GM21367 (cell line): ENCODE data around the gene GZMM.
"Not testable (repeated sequence)": the region's sequence is repeated elsewhere in the genome, so short reads cannot be mapped to it uniquely, and the experiment has no call there.

ENCODE experiments used
- ATAC-seq: cut with Tn5 transposase; IDR thresholded peaks from one replicate; pipeline ENCODE4 v1.9.1; 2021; ENCODE audit not compliant: unreplicated experiment

Gene GZMM

GRCh38 chr19:580274-580835 is 36.5 kb downstream of the GZMM start:
- no peak for ATAC-seq

GRCh38 chr19:581399-582111 is 37.7 kb downstream of the GZMM start:
- no peak for ATAC-seq

GRCh38 chr19:582497-583197 is 38.8 kb downstream of the GZMM start:
- ATAC-seq, result no peak

GRCh38 chr19:583198-583967 is 39.5 kb downstream of the GZMM start:
- no peak for ATAC-seq

- no peak for ATAC-seq
These were observed 40.1 kb downstream of the GZMM start for GRCh38 chr19:583968-584239.

- ATAC-seq, result no peak
These were observed 40.6 kb downstream of the GZMM start for GRCh38 chr19:584240-585001.

- ATAC-seq, result not testable (repeated sequence)
These were observed 41.3 kb downstream of the GZMM start for GRCh38 chr19:585146-585545.

- ATAC-seq, result no peak
These were observed 41.8 kb downstream of the GZMM start for GRCh38 chr19:585551-586110.

- ATAC-seq, result no peak
These were observed 44.4 kb downstream of the GZMM start for GRCh38 chr19:588093-588740.

GRCh38 chr19:588741-589692 is 45.2 kb downstream of the GZMM start:
- no peak for ATAC-seq

GRCh38 chr19:589693-590395 is 46.0 kb downstream of the GZMM start, which contains the start of gene HCN2:
Gene HCN2, plus strand, starts transcription at chr19:589881. Its CDS starts 65 bp downstream, at chr19:589946.
- ATAC-seq, result no peak

- ATAC-seq, result no peak
These were observed 46.5 kb downstream of the GZMM start for GRCh38 chr19:590396-590745.

GRCh38 chr19:590750-591098 is 46.9 kb downstream of the GZMM start:
- no peak for ATAC-seq

GRCh38 chr19:591099-591958 is 47.5 kb downstream of the GZMM start:
- ATAC-seq, result no peak

GRCh38 chr19:592101-592500 is 48.2 kb downstream of the GZMM start:
- no peak for ATAC-seq

GRCh38 chr19:593055-593454 is 49.2 kb downstream of the GZMM start:
- ATAC-seq, result no peak

- no peak for ATAC-seq
These were observed 49.7 kb downstream of the GZMM start for GRCh38 chr19:593505-593904.
